Thyroid gland (tissue), 4 donors: ENCODE data around the gene TMEM128.

Source experiments
- CTCF ChIP-seq, 6 experiments: fragments of 200-600 bp in 3 of 6; fragments of 450-650 bp in 3 of 6; sonication (generic) in 3 of 6; IDR thresholded peaks; one replicate each; pipeline ENCODE4 v1.5.1; 2016 to 2019; ENCODE audit warnings: antibody characterized with exemption in 6 of 6, mild to moderate bottlenecking in 2 of 6, inconsistent platforms in 1 of 6, moderate library complexity in 1 of 6
- POLR2A ChIP-seq, 2 donors: fragments of 450-650 bp; IDR thresholded peaks; one replicate each; pipeline ENCODE4 v1.6.1; 2017; ENCODE audit warnings: antibody characterized with exemption in 2 of 2, mild to moderate bottlenecking in 2 of 2, moderate library complexity in 1 of 2

DNA sequence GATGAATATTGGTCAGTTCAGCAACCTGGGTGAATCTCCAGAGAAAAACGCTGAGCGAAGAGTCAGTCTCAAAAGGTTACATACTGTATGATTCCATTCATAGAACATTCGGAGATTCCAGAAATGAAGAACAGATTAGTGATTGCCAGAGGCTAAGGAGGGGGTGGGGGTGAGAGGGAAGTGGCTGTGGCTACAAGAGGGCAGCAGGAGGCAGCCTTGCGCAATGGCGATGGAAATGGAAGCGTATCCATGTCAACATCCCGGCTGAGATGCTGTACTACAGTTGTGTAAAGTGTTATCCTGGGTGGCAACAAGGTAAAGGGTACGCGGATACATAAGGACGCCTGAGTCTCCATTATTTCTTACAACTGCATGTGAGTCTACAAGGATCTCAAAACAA lies 23.9 kb upstream of the TMEM128 start:
- no peak for TF ChIP-seq CTCF (IDR thresholded peaks at IDR 0.05)
- no peak for TF ChIP-seq POLR2A (IDR thresholded peaks at IDR 0.05)
